ENCODE results near the gene JOSD2.
"Not testable (repeated sequence)": the region's sequence is repeated elsewhere in the genome, so short reads cannot be mapped to it uniquely, and the experiment has no call there.

Gene JOSD2

GRCh38 chr19:50548191-50549058, 37.4 kb upstream of the JOSD2 start:
- DNase-seq = peak in 7 of 10 donors; percentile 66 to 97 (median 77)
- intact Hi-C loops (cut with DNase I) = loop anchor here (10.0 kb wide), 1 partner anchor 54 kb away; no protein-coding TSS in a partner anchor

GRCh38 chr19:50547385-50548190, 36.6 kb upstream of the JOSD2 start:
- intact Hi-C loops (cut with DNase I) = loop anchor here (10.0 kb wide), 1 partner anchor 53 kb away; no protein-coding TSS in a partner anchor
- peak in 3 of 10 donors; percentile 47 to 78 (median 55) for DNase-seq

- DNase-seq = no peak
Observed at GRCh38 chr19:50546527-50547221, 35.7 kb upstream of the JOSD2 start.

GRCh38 chr19:50542943-50543342, 32.0 kb upstream of the JOSD2 start:
- intact Hi-C loops (cut with DNase I) = loop anchor here (10.0 kb wide), 1 partner anchor 48 kb away; no protein-coding TSS in a partner anchor
- DNase-seq = peak in 1 of 10 donors; percentile 86

More at GRCh38 chr19:50546527-50547221, 35.7 kb upstream of the JOSD2 start:
- intact Hi-C loops (cut with DNase I) = loop anchor here (10.0 kb wide), 1 partner anchor 52 kb away; no protein-coding TSS in a partner anchor

GRCh38 chr19:50537769-50538230, 26.8 kb upstream of the JOSD2 start:
- intact Hi-C loops (cut with DNase I) = loop anchor here (1.0 kb wide), 1 partner anchor 19 kb away; no protein-coding TSS in a partner anchor
- DNase-seq = peak; percentile 80 to 99 (median 94)

- intact Hi-C loops (cut with DNase I) = no loop called here
- no peak for DNase-seq
Observed at GRCh38 chr19:50537306-50537685, 26.3 kb upstream of the JOSD2 start.

GRCh38 chr19:50536662-50537305, 25.8 kb upstream of the JOSD2 start:
- peak in 2 of 10 donors; percentile 64 to 87 for DNase-seq
- intact Hi-C loops (cut with DNase I) = no loop called here

GRCh38 chr19:50535672-50536187, 24.7 kb upstream of the JOSD2 start:
- intact Hi-C loops (cut with DNase I) = no loop called here
- DNase-seq = no peak

- intact Hi-C loops (cut with DNase I) = no loop called here
- no peak for DNase-seq
Observed at GRCh38 chr19:50534478-50534877, 23.5 kb upstream of the JOSD2 start.

GRCh38 chr19:50532952-50533351, 22.0 kb upstream of the JOSD2 start:
- intact Hi-C loops (cut with DNase I) = no loop called here
- DNase-seq = no peak

GRCh38 chr19:50531171-50531612, 20.2 kb upstream of the JOSD2 start:
- DNase-seq = peak in 2 of 10 donors; percentile 52 to 91
- intact Hi-C loops (cut with DNase I) = no loop called here

- intact Hi-C loops (cut with DNase I); DNase-seq: not testable (repeated sequence)
Observed at GRCh38 chr19:50528052-50528451, 17.1 kb upstream of the JOSD2 start.

- intact Hi-C loops (cut with DNase I) = no loop called here
Observed at GRCh38 chr19:50522881-50523280, 11.9 kb upstream of the JOSD2 start.

GRCh38 chr19:50520822-50521465, 10.0 kb upstream of the JOSD2 start:
- peak in 3 of 10 donors; percentile 56 to 70 (median 65) for DNase-seq
- intact Hi-C loops (cut with DNase I) = no loop called here

More at GRCh38 chr19:50522881-50523280, 11.9 kb upstream of the JOSD2 start:
- DNase-seq = peak in 3 of 10 donors; percentile 33 to 81 (median 64)

GRCh38 chr19:50519006-50519575, 8.1 kb upstream of the JOSD2 start:
- DNase-seq = peak in 3 of 10 donors; percentile 22 to 80 (median 74)
- intact Hi-C loops (cut with DNase I) = no loop called here

- DNase-seq = peak in 4 of 10 donors; percentile 28 to 84 (median 74)
Observed at GRCh38 chr19:50518091-50519005, 7.4 kb upstream of the JOSD2 start.

GRCh38 chr19:50517704-50518075, 6.7 kb upstream of the JOSD2 start:
- intact Hi-C loops (cut with DNase I) = no loop called here
- DNase-seq = peak in 4 of 10 donors; percentile 21 to 79 (median 46)

More at GRCh38 chr19:50518091-50519005, 7.4 kb upstream of the JOSD2 start:
- intact Hi-C loops (cut with DNase I) = no loop called here

All from posterior cingulate gyrus (tissue), 11 donors.